Measurements from ENCODE around the gene TAS1R1. TPM values are rescaled to one million over a fixed set of nuclear protein-coding genes. Genes with fewer than 3 reads are reported as not detected.

Gene TAS1R1
- total RNA-seq, 1 experiment from 2014 or later, result not detected

- Histone ChIP-seq H3K9me3 (ENCODE audit: control insufficient read depth, insufficient read depth, low read depth, low read length) (no peaks in the 10 kb centered on the region), H3K4me3 (ENCODE audit: low read depth in 2 of 2, low read length in 2 of 2) (no peak overlapping the region), H3K27me3 (ENCODE audit: control insufficient read depth, insufficient read depth, low read length) (no peaks in the 10 kb centered on the region), H3K4me1 (ENCODE audit: control insufficient read depth, insufficient read depth, low read length) (peaks cover 12% of the 10 kb centered on the region), H3K36me3 (ENCODE audit: control insufficient read depth, insufficient read depth, low read length) (peaks cover 2% of the 10 kb centered on the region; the same call in 1 of the 2 replicates), H3K27ac (ENCODE audit: low read length) (no peak overlapping the region)
- TF ChIP-seq POLR2AphosphoS5 (IDR thresholded peaks at IDR 0.05; ENCODE audit: low read depth, low read length) (no peak), SIN3A (IDR thresholded peaks at IDR 0.05; ENCODE audit: borderline replicate concordance, insufficient read depth, low read depth, low read length) (no peak), REST (IDR thresholded peaks at IDR 0.05; ENCODE audit: insufficient read depth in 1 of 2, low read depth in 2 of 2, low read length in 1 of 2) (no peak), TCF7L2 (IDR thresholded peaks at IDR 0.05; ENCODE audit: low read depth, low read length) (no peak)
- TF ChIP-seq, protein P1, sequence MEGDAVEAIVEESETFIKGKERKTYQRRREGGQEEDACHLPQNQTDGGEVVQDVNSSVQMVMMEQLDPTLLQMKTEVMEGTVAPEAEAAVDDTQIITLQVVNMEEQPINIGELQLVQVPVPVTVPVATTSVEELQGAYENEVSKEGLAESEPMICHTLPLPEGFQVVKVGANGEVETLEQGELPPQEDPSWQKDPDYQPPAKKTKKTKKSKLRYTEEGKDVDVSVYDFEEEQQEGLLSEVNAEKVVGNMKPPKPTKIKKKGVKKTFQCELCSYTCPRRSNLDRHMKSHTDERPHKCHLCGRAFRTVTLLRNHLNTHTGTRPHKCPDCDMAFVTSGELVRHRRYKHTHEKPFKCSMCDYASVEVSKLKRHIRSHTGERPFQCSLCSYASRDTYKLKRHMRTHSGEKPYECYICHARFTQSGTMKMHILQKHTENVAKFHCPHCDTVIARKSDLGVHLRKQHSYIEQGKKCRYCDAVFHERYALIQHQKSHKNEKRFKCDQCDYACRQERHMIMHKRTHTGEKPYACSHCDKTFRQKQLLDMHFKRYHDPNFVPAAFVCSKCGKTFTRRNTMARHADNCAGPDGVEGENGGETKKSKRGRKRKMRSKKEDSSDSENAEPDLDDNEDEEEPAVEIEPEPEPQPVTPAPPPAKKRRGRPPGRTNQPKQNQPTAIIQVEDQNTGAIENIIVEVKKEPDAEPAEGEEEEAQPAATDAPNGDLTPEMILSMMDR (IDR thresholded peaks at IDR 0.05), result no peak
- intact Hi-C loops (cut with micrococcal nuclease; ENCODE audit: unreplicated experiment) (no loop called here), in situ Hi-C loops (cut with HindIII; ENCODE audit: low pct_unique_long_range_greater_than_20kb, low sequenced_read_pairs) (no loop called here)
- DNase-seq (ENCODE audit: low read depth, low spot score) (no peak), ATAC-seq (no peak)
- ChIA-PET CTCF (no interaction called here), POLR2A (no interaction called here)
- no TSS peak for BruUV-seq (replicated peaks)
Measured at GRCh38 chr1:6594977-6595740, 40.1 kb downstream of the TAS1R1 start.

- in situ Hi-C loops (cut with HindIII; ENCODE audit: low pct_unique_long_range_greater_than_20kb, low sequenced_read_pairs) (no loop called here), intact Hi-C loops (cut with micrococcal nuclease; ENCODE audit: unreplicated experiment) (no loop called here)
- H3K27ac ChIP-seq (ENCODE audit: low read length), result no peak overlapping the region
- no TSS peak for BruUV-seq (replicated peaks)
- H3K36me3 ChIP-seq (ENCODE audit: control insufficient read depth, insufficient read depth, low read length), result peaks cover 2% of the 10 kb centered on the region; the same call in 1 of the 2 replicates
- H3K9me3 ChIP-seq (ENCODE audit: control insufficient read depth, insufficient read depth, low read depth, low read length), result no peaks in the 10 kb centered on the region
- CTCF ChIA-PET, result no interaction called here
- POLR2A ChIA-PET, result no interaction called here
- ATAC-seq (no peak), DNase-seq (ENCODE audit: low read depth, low spot score) (no peak)
- peaks cover 16% of the 10 kb centered on the region for H3K4me1 ChIP-seq (ENCODE audit: control insufficient read depth, insufficient read depth, low read length)
- no peak overlapping the region for H3K4me3 ChIP-seq (ENCODE audit: low read depth in 2 of 2, low read length in 2 of 2)
- TF ChIP-seq TCF7L2 (IDR thresholded peaks at IDR 0.05; ENCODE audit: low read depth, low read length), result no peak
- H3K27me3 ChIP-seq (ENCODE audit: control insufficient read depth, insufficient read depth, low read length), result no peaks in the 10 kb centered on the region
Measured at GRCh38 chr1:6596351-6596750, 41.2 kb downstream of the TAS1R1 start.

Measured in Panc1 (cell line).